GM18867 (cell line): Measurements from ENCODE around the gene ALPL.
"Not testable (repeated sequence)": the region's sequence is repeated elsewhere in the genome, so short reads cannot be mapped to it uniquely, and the experiment has no call there.

Experiments used
- ATAC-seq: cut with Tn5 transposase; IDR thresholded peaks from one replicate; pipeline ENCODE4 v1.9.1; 2021; ENCODE audit warnings: mild to moderate bottlenecking, moderate library complexity; ENCODE audit not compliant: unreplicated experiment

Gene ALPL

GRCh38 chr1:21553116-21553926 is 44.1 kb downstream of the ALPL start:
- no peak for ATAC-seq

- no peak for ATAC-seq
Measured at GRCh38 chr1:21559788-21560567, 50.8 kb downstream of the ALPL start.

GRCh38 chr1:21560916-21561638 is 51.9 kb downstream of the ALPL start:
- ATAC-seq: no peak

- ATAC-seq: no peak
Measured at GRCh38 chr1:21562896-21563295, 53.7 kb downstream of the ALPL start.

GRCh38 chr1:21563971-21564370 is 54.7 kb downstream of the ALPL start:
- no peak for ATAC-seq

- ATAC-seq: no peak
Measured at GRCh38 chr1:21564521-21565095, 55.4 kb downstream of the ALPL start.

GRCh38 chr1:21565285-21565684 is 56.1 kb downstream of the ALPL start:
- ATAC-seq: no peak

GRCh38 chr1:21566361-21566760 is 57.1 kb downstream of the ALPL start:
- ATAC-seq: not testable (repeated sequence)

GRCh38 chr1:21567241-21568005 is 58.2 kb downstream of the ALPL start:
- no peak for ATAC-seq

- ATAC-seq: no peak
Measured at GRCh38 chr1:21568006-21568746, 59.0 kb downstream of the ALPL start.

- ATAC-seq: no peak
Measured at GRCh38 chr1:21568809-21569385, 59.7 kb downstream of the ALPL start.

- ATAC-seq: no peak
Measured at GRCh38 chr1:21569820-21570527, 60.8 kb downstream of the ALPL start.

- no peak for ATAC-seq
Measured at GRCh38 chr1:21570528-21570875, 61.3 kb downstream of the ALPL start.

GRCh38 chr1:21570885-21571284 is 61.7 kb downstream of the ALPL start:
- no peak for ATAC-seq

- ATAC-seq: no peak
Measured at GRCh38 chr1:21572221-21572620, 63.0 kb downstream of the ALPL start.

GRCh38 chr1:21572735-21573277 is 63.6 kb downstream of the ALPL start:
- ATAC-seq: no peak

- no peak for ATAC-seq
Measured at GRCh38 chr1:21573475-21573874, 64.3 kb downstream of the ALPL start.

- no peak for ATAC-seq
Measured at GRCh38 chr1:21573971-21574465, 64.8 kb downstream of the ALPL start.
